GM12875 (cell line): ENCODE results near the gene POLR2B.

Experiments used
- H3K4me3 ChIP-seq: one replicate; pipeline ENCODE4 v1.5.1; 2011; ENCODE audit warnings: low read depth, low read length, control low read depth
- TF ChIP-seq, protein P1 (sequence below): IDR thresholded peaks from 2 replicates; pipeline ENCODE4 v1.5.1; 2011; ENCODE audit warnings: low read depth, mild to moderate bottlenecking, control low read depth, inconsistent platforms, low read length, moderate library complexity, borderline replicate concordance; ENCODE audit not compliant: insufficient read depth

POLR2B gene

DNA sequence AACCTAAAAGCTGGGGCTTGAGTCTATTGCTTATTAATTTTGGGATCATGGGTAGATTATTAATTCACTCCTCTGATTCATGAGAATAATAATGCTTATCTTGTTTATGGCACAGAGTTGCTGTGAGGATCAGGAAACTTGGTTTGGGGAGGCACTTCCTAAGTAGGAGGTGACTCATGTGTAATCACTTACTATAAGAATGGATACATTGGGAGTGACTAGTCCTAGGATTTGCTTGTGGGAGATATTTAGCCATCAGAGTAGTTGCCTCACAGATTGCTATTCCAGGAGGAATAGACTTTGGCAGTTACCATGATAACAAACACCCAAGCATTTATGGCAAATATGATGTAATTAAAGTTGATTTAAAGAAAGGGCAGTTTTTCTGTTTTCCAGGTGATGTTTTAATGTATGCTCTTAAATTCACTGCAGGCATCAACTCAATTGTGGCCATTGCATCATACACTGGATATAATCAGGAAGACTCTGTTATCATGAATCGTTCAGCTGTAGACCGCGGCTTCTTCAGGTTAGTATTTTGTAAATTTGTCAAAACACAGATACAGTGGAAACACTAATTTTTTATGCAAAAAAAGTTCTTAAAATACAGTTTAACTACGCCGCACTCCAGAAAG is 41.9 kb downstream of the POLR2B start:
- no peak overlapping the region for H3K4me3 ChIP-seq
- TF ChIP-seq, protein P1, sequence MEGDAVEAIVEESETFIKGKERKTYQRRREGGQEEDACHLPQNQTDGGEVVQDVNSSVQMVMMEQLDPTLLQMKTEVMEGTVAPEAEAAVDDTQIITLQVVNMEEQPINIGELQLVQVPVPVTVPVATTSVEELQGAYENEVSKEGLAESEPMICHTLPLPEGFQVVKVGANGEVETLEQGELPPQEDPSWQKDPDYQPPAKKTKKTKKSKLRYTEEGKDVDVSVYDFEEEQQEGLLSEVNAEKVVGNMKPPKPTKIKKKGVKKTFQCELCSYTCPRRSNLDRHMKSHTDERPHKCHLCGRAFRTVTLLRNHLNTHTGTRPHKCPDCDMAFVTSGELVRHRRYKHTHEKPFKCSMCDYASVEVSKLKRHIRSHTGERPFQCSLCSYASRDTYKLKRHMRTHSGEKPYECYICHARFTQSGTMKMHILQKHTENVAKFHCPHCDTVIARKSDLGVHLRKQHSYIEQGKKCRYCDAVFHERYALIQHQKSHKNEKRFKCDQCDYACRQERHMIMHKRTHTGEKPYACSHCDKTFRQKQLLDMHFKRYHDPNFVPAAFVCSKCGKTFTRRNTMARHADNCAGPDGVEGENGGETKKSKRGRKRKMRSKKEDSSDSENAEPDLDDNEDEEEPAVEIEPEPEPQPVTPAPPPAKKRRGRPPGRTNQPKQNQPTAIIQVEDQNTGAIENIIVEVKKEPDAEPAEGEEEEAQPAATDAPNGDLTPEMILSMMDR: no peak

DNA sequence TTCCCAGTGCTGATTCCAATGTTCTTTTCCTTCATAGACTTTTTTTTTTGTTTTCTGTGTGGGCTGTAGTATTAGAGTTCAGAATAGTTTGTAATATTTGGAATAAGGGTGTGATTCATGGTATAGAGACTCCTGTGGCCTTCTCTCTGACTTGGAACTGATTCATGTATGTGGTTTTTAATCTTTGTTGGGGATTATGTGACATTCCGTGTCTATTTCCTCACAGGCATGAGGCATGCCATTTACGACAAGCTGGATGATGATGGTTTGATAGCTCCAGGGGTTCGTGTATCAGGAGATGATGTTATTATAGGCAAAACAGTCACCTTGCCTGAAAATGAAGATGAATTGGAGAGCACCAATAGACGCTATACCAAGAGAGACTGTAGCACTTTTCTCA is 44.4 kb downstream of the POLR2B start:
- H3K4me3 ChIP-seq: no peak overlapping the region
- TF ChIP-seq, protein P1: no peak

DNA sequence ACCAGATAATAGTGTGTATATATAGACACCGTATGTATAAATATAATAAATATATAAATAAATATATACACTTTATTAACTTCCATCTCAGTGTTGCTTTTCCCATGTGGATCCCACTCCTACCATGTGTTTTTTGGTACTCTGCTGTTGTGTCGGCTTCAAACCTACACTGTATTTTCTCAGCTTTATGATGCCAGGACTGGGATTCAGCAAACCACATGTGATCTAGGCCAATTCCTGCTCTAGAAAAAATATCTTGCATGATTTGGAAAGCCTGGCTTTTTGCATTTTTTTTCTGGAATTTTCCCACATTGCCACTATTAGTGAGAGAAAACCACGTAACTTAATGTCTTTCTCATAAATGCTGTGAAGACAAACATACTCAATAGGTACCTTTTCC is 55.8 kb downstream of the POLR2B start:
- H3K4me3 ChIP-seq: no peak overlapping the region
- TF ChIP-seq, protein P1: no peak

DNA sequence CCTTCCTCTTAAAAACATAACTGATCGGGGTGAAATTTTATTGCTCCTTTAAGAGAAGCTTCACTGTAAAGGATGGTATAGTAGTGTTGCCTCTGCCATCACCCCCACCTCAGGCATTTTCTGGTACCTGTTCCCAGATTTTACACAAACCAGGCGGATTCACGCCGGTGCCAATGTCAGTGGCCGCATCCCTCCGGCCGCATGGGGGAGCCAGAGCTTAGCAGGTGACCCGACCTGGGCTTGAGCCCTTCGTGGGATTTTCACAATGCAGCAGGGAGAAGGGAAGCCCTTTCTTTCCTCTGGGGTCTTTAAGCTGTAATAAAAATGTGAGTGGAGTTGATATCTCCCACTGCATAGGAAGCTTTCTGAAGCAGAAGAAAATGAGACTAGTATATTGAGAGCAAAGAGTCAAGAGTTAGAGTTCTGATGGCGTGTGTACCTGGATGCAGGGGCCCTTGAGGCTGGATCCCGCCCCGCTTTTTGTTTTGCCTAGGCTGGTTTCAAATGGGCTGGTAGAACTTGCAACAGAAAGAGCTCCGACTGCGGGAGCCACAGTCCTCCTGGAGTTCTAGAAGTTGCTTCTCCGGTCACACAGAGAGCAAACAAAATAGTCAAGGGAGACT is 59.4 kb downstream of the POLR2B start:
- TF ChIP-seq, protein P1: peak; percentile 90
- no peak overlapping the region for H3K4me3 ChIP-seq

DNA sequence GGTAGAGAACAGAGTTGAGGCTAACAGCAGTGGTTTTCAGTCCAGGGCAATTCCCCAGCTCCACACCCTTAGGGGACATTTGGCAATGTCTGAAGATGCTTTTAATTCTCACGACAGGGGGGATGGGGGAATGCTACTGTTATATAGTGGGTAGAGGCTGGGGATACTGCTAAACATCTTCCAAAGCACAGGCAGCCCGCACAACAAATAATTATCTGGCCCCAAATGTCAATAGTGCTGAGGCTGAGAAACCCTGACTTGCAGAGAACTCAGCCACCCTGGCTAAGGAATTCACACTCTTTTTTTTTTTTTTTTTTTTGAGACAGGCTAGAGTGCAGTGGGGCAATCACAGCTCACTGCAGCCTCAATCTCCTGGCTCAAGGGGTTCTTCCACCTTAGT is 60.6 kb downstream of the POLR2B start:
- TF ChIP-seq, protein P1: no peak
- no peak overlapping the region for H3K4me3 ChIP-seq

DNA sequence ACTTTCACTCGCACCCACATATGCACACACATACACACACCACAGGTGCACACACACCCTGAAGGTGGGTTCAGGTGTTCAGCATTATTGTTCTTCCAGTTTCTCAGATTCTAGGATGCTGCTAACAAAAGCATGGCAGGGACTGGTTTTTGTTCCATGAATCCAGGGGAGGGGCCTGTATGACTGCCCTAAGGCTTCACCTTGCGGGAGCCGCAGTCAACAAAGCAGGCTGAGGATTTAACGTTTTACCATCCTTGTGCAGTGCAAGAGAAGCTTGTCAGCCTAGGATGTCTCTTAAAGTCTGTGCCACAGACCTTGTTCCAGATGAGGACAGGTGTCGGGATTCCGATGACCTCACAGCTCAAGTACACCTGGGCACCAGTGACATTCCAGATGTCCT is 61.8 kb downstream of the POLR2B start:
- TF ChIP-seq, protein P1: no peak

DNA sequence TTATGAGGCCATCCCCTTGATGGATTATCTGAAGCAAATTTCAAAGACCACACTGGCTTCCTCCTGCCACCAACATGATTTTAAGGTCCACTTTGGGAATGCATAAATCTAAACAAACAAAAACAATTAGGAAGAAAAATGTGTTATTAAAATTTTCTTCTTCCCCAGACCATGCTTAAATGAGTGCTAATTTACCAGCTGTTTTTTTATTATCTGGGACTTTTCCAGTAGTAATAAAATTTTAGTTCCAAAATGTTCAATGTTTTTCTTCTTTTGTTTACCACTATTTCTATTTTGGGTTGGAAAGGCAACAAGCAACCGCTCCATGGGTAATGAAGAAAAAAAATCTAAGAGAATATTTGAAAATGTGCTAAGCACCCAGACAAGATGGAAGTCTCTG is 62.3 kb downstream of the POLR2B start:
- TF ChIP-seq, protein P1: no peak
- H3K4me3 ChIP-seq: no peak overlapping the region

More for the DNA sequence above, 61.8 kb downstream of the POLR2B start:
- H3K4me3 ChIP-seq: no peak overlapping the region
